DMS153 (cell line): ENCODE measurements around the gene C7.

Experiments
- DNase-seq: peaks from one replicate; lab custom pipeline; 2025; lab: John Stamatoyannopoulos, UW

The C7 gene

DNA sequence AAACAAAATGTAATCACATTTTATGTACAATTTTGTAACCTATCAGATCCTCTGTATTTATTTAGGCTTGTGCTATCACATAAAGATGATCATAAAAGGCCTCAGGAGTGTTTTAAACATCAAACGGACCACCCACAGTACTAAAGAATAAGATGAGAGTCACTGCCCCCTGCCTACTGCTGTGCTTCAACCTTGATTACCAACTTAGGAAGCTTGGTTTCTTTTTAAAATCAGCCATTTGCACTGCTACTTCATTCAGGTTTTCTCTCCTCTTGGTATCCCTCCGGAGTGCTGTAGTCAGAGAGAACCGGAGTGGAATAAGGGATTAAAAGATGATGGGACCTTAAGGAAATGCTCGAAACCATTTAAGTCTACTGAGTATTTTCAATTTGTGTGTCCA, 6.9 kb downstream of the C7 start:
- no peak for DNase-seq

GRCh38 chr5:40928886-40929448, 19.7 kb downstream of the C7 start:
- no peak for DNase-seq

DNA sequence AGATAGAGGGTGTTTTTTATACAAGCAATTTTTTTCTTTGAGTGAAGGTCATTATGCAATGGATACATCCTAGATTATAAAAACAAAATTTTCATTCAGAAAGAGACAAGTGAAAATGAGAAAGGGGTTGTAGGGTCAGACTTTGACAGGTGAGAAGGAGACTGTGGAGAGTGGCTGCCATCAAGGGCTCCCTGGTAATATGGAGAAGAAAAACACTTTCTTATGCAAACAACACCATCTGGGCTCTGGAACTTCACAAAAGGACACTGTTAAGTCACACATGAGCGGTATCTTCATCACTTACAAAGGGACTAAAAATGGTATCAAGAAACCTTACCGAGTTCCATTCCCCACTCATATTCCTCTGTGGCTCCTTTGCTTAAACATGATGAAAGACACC, 23.5 kb downstream of the C7 start:
- DNase-seq = no peak

DNA sequence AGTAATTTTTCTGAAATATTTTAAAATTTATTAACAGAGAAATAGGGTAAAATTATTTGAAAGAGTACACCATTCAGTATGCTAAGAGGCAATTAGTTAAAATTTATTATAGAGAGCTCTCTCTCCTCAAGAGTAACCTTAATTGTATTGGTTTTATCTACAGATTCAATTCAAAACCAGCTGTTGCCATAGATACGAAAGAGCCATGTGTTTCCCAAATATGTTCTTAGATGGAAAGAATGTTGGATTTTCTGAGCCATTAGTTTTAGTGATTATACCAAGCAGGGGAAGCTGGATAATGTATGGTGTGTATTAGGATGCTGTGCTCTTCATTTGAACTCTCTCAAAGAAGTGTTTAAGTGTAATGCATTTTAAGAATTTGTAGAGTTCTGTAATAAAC, 27.8 kb downstream of the C7 start:
- DNase-seq = no peak

DNA sequence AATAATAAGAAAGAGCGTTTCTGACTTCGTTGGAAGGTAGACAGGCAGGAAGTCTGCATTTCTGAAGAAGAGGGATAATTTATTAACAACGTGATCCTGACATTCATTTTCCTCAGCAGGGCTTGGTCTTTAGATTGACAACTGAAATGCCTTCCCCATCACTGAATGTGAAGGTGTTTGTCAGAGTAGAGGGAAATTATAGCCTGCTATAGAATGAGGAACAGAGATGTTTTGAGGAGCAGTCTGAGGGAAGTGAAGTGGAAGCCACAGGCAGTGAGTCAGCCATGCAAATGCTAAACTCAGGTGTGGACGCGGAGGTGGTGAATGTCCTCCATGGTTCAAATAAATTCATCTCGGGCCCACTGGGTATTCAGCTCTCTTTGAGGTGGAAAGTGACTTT, 30.5 kb downstream of the C7 start:
- DNase-seq = no peak

- DNase-seq = no peak
Measured at GRCh38 chr5:40945111-40945510, 35.8 kb downstream of the C7 start.

DNA sequence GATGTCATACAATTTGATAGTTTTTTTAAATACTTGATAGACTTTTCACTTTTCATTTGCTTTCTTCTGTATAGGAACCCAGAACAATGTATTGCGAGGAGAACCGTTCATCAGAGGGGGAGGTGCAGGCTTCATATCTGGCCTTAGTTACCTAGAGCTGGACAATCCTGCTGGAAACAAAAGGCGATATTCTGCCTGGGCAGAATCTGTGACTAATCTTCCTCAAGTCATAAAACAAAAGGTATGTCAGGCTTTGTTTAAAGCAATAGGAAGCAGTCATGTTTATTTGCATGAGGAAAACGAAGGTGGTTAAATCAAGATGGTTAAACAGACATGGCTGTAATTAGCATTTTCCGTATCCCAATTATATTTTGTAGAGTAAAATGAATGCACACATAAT, 46.0 kb downstream of the C7 start:
- no peak for DNase-seq

- DNase-seq = no peak
Measured at GRCh38 chr5:40957048-40957447, 47.8 kb downstream of the C7 start.

DNA sequence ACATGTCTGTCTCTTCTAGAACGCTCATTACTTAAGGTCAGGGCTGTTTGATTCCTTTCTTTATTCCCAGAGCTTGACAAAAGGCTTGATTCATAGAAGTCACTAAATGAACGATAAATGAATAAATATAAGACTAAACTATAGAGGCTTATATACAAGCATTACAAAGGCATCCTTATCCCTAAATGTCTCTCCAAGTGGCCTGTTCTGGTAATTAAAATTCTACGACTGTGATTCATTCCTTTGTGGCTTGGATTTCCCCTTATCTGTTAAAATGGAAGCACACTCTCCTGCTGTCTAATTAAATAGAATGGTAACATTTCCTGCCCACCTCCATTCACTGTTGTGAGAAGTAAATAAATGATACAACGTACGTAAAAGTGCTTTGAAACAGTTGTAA, 49.5 kb downstream of the C7 start:
- no peak for DNase-seq

DNA sequence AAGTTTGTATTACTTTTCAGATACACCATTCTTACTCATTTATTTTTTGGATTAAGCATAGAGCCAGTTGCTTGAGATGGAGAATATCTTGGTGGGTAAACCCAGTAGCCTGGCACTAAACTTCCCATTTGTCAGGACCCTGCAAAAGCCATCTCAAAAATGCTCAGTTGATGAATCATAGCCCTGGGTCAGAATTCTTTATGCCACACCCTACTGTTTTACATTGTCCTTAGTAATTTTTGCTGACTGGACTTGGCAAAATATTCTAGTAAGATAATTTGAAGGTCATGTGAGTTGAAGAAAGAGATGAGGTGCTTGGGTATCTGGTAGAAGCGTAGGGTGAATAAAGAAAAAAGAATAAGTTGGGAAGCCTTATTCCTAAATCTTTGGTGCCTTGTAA, 50.7 kb downstream of the C7 start:
- DNase-seq = no peak

GRCh38 chr5:40962207-40962955, 53.1 kb downstream of the C7 start:
- no peak for DNase-seq

DNA sequence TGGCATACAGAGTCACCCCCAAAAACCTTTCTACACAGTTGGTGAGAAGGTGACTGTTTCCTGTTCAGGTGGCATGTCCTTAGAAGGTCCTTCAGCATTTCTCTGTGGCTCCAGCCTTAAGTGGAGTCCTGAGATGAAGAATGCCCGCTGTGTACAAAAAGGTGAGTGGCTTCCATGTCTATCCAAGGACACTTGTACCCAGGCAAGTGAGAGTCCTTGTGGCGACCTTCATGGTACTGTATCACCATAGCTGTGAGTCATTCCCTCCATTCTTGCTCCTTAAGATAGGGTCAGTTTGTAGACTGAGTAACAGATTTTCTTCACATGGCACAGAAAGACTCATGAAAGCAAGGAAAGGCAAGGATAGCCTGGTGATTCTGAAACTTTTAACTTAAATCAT, 63.1 kb downstream of the C7 start:
- DNase-seq = no peak

DNA sequence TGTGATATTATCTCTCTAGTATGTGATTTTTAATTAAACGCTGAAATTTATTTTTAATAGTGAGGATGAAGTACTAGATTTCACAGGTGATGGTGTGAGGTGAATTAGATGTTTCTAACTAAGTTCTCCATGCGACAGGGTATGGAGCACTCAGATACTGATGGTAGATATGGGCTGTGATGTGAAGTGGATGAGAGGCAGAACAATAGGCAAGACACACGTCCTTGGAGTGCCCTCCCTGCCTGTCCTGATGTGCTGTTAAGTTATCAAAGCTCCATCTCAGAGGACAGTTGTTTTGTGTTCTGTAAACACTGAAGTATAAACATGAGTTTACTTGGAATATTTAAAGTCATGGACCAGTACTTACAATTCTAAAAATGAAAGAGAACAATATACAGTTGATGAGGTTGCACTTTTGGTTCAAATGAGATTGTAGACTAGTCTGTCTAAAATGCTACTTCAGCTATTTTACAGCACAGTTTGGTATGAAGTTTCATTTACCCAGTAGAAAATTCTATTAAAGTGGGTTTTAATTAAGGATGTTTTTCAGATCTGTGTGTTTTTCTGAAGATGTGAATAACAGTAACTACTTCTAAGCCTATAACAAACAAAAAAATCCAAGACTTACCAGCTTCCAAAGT, 64.2 kb downstream of the C7 start:
- no peak for DNase-seq

GRCh38 chr5:40976041-40976440, 66.7 kb downstream of the C7 start:
- DNase-seq = no peak

DNA sequence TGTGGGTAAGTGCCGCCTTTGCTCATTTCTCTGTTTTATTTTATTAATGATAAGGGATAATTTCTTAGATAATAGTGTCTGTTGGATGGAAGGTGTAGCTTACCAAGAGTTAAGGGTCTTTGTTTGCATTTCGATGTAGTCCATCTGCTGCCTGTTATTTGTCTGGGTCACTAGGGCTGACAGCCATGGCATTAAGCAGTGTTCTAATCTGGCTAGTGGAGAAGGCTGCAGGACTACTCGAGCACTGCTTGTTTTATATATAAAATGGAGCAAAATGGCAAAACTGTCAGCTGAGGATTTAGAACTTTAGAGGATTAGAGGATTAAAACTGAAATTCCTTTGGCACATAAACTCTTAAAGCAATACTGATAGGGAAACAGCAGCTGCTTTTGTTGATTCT, 67.5 kb downstream of the C7 start:
- DNase-seq = no peak

DNA sequence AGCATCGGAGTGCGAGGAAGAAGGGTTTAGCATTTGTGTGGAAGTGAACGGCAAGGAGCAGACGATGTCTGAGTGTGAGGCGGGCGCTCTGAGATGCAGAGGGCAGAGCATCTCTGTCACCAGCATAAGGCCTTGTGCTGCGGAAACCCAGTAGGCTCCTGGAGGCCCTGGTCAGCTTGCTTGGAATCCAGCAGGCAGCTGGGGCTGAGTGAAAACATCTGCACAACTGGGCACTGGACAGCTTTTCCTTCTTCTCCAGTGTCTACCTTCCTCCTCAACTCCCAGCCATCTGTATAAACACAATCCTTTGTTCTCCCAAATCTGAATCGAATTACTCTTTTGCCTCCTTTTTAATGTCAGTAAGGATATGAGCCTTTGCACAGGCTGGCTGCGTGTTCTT, 72.1 kb downstream of the C7 start:
- DNase-seq = no peak

DNA sequence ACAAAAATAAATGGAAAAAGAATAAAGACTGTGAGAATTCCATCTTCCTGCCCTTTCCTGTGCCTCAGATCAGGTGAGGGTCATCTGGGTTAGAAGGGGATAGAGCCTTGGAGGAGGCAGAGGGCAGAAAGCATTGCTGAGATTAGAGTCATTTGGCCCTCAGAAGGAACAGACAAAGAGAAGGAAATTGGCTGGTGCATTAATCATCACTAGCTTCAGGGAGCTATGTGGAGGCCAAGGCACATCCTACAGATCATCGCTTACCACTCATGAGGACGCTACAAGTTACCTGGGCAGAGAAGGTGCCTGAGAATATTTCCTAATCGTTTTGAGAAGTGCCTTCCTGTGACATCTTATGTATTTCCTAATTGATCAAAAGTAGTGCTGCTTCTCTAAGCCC, 74.5 kb downstream of the C7 start:
- DNase-seq = no peak

DNA sequence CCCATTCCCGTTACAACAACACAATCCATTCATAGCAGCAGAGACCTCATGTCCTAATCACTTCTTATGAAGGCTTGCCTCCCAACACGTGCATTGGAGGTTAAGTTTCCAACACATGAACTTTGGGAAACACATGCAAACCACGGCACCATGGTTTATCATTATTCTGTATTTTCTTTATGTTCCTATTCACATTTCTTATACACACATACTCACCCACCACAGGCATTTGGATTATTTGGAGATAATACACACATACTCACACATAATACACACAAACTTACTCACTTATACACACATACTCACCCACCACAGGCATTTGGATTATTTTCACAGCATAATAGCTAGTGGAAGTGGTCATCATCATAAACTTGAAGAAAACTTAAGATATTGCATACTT, 75.6 kb downstream of the C7 start:
- no peak for DNase-seq

- no peak for DNase-seq
Measured at GRCh38 chr5:40985501-40985900, 76.2 kb downstream of the C7 start.

DNA sequence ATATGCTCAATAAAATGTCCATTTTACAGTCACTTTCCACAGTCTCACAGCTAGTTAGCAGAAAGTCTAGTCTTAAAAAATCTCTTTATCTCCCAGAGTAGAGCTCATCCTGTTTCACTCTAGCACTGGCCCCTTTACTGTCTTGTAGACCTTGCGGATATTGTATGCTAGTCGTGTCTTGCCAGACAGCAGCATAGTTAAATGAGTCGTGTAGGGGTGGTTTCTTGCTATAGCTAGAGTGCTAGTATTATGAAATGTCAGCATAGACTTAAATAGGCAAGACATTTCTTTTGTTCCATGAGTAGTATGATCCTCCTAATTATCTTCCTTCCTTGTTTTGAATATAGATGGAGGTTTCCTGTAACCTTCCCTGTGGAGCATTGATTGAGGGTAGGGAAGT, 77.4 kb downstream of the C7 start:
- no peak for DNase-seq

GRCh38 chr5:40987349-40987748, 78.1 kb downstream of the C7 start:
- no peak for DNase-seq

DNA sequence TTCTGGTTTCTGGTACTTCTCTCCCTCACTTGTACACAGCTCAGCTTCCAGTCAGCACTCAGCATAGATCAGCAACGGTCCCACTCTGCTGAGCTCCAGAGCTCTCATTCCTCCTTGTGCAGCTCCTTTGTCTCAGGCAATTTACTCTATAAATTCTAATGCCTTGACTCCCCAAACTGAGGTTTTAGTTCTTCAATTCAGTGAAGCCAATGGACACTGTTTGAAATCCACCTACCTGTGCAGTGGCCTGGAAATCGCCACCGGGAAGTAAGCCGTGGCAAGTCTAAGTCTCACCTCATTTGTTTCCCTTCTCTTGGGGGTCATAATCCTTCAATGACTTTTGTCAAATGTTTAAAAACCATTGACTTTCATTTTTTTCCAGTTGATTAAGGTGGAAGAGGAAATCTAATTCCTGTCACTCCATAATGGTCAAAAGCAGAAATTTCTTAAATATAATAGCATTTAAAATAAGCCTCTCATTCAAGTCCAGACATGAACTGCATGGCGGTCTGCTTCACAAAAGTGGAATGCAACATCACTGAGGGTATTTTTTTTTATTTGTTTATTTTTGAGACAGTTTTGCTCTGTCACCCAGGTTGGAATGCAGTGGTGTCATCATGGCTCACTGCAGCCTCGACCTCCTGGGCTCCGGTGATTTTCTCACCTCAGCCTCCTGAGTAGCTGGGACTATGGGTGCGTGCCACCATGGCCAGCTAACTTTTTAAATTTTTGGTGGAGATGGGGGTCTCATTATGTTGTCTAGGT, 79.6 kb downstream of the C7 start:
- DNase-seq = no peak
